ENCODE results near the gene C1orf35. TPM values are rescaled to one million over a fixed set of nuclear protein-coding genes. Genes with fewer than 3 reads are reported as not detected.
A peak's percentile ranks its signal among the peaks of the same experiment; 100 is the strongest.

The C1orf35 gene
- total RNA-seq, 2 donors from 2014 or later: 4.5 to 4.9 TPM

DNA sequence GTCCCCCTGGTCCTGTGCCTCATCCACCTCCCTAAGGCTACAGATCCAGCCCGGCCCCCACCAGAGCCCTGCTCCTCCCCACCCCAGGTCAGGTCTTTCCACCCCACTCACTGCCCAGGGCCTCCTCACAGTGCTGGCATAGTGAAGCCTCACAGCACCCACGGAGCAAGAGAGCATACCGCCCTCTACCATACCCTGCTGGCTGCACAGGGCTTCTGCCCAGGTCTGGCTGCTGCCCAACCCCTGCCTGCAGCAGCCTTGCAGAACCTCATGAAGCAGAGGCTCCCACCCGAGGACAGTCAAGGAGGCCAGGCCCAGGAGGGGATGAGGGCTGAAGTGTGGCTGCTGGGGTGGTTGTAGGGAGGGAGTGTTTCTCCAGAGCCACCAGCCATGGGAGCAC is 40.3 kb downstream of the C1orf35 start:
- H3K9me3 ChIP-seq: no peaks in the 10 kb centered on the region
- H3K36me3 ChIP-seq: no peaks in the 10 kb centered on the region
- no peak overlapping the region for H3K27ac ChIP-seq
- H3K27me3 ChIP-seq: peaks cover 26 to 43% of the 10 kb centered on the region in 2 donors
- TF ChIP-seq CTCF (IDR thresholded peaks at IDR 0.05): no peak
- H3K4me3 ChIP-seq: no peak overlapping the region
- peaks cover 0 to 22% of the 10 kb centered on the region in 2 donors for H3K4me1 ChIP-seq
- DNase-seq (ENCODE audit: low spot score): no peak

DNA sequence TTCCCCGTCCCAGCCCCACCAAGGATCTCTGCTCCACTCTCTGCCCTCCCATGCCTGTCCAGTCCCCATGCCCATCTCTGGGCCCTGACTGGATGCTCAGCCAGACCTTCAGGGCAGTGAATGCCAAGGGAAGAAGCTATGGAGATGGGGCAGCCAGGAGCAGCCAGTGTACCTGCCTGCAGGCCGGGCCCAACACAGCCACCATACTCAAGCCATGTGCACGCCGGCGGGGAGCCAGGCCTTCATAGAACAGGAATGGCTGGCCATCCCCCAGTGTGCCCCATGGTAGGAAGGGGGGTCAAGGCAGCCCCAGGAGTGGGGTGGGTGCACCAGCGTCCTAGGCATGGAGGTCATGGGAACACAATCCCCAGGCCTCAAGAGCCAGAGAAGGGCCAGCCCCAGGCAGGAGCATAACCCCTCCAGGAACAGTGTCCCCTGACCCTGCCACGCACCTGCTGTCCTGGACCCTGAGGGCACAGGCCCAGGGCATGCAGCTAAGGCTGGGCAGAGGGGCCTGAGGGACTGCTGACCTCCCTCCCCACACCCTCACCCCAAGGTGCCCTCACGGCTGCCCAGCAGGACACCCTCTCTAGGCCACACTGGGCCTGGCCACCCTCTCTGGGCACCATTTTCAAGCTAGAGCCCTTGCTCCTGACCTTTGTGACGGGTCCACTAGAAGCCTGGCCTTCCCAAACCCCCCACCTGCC is 40.9 kb downstream of the C1orf35 start:
- no peak overlapping the region for H3K27ac ChIP-seq
- no peak for DNase-seq (ENCODE audit: low spot score)
- H3K36me3 ChIP-seq: no peaks in the 10 kb centered on the region
- no peak for TF ChIP-seq CTCF (IDR thresholded peaks at IDR 0.05)
- H3K9me3 ChIP-seq: no peaks in the 10 kb centered on the region
- peaks cover 0 to 22% of the 10 kb centered on the region in 2 donors for H3K4me1 ChIP-seq
- no peak overlapping the region for H3K4me3 ChIP-seq
- H3K27me3 ChIP-seq: peaks cover 26 to 43% of the 10 kb centered on the region in 2 donors

DNA sequence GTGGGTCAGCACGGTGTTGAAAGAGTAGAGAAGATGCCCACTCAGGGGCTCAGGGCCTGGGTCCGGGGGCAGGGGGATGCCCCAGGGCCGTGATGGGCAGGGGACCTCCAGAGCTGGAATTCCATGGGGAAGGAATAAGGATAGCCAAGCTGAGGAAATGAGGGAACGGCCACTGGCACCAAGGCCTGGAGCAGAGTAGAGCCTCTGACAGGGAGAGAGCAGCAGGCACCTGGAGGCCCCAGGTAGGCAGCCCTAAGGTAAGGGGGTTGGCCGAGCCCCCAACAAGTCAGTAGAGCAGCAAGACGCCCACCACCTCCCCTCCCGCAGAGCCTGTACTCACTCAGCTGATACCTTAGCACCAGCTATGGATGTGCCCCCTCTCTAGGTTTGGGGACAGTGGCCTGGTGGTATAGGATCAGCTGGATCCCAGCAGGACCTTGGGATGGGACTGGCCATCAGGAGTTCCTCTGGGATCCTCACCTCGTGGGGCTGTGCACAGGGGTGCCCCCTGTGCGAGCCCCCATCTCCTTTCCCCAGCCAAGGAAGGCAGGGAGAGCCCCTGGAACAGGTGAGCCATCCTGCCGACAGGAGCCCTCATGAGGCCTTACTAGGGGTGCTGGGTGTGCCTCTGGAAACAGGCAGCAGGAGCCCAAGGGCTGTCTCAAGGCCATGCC is 41.6 kb downstream of the C1orf35 start:
- no peak for DNase-seq (ENCODE audit: low spot score)

GRCh38 chr1:228060458-228061190 is 42.5 kb downstream of the C1orf35 start:
- Histone ChIP-seq H3K4me1 (peaks cover 0 to 22% of the 10 kb centered on the region in 2 donors), H3K27me3 (peaks cover 26 to 40% of the 10 kb centered on the region in 2 donors), H3K27ac (no peak overlapping the region), H3K4me3 (peak overlapping the region in 1 of 2 donors; percentile 17), H3K9me3 (no peaks in the 10 kb centered on the region), H3K36me3 (no peaks in the 10 kb centered on the region)
- TF ChIP-seq CTCF (IDR thresholded peaks at IDR 0.05): no peak
- no peak for DNase-seq (ENCODE audit: low spot score)

More for the DNA sequence above, 41.6 kb downstream of the C1orf35 start:
- no peak for TF ChIP-seq CTCF (IDR thresholded peaks at IDR 0.05)
- H3K36me3 ChIP-seq: no peaks in the 10 kb centered on the region
- H3K4me3 ChIP-seq: no peak overlapping the region
- peaks cover 26 to 43% of the 10 kb centered on the region in 2 donors for H3K27me3 ChIP-seq
- H3K27ac ChIP-seq: no peak overlapping the region
- peaks cover 0 to 22% of the 10 kb centered on the region in 2 donors for H3K4me1 ChIP-seq
- H3K9me3 ChIP-seq: no peaks in the 10 kb centered on the region

DNA sequence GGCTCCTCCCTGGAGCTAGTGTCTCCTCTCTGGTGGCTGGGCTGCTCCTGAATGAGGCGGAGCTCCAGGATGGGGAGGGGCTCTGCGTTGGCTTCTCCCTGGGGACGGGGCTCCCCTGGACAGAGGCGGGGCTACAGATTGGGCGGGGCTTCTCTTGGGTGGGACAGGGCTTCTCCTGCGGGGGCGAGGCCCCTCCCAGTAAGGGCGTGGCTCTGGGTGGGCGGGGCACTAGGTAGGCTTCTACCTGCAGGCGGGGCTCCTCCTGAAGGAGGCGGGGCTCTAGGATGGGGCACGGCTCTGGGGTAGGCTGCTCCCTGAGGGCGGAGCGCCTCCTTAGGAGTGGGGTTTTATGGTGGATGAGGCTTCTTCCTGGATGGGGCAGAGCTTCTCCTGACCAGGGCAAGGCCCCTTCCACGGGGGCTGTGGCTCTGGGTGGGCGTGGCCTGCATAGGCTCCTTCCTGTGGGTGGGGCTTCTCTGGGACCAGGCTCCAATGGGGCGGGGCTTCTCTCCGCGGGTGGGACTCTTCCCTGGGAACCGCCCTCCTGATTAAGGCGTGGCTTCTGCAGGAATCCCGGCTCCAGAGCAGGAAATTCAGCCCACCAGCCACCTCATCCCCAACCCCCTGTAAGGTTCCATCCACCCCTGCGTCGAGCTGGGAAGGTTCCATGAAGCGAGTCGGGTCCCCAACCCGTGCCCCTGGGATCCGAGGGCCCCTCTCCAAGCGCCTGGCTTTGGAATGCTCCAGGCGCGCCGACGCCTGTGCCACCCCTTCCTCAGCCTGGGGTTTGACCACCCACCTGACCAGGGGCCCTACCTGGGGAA is 43.3 kb downstream of the C1orf35 start:
- Histone ChIP-seq H3K36me3 (no peaks in the 10 kb centered on the region), H3K27me3 (peaks cover 26 to 32% of the 10 kb centered on the region in 2 donors), H3K27ac (no peak overlapping the region), H3K4me1 (peaks cover 0 to 22% of the 10 kb centered on the region in 2 donors), H3K9me3 (no peaks in the 10 kb centered on the region), H3K4me3 (peak overlapping the region in 1 of 2 donors; percentile 17)
- DNase-seq (ENCODE audit: low spot score): no peak
- TF ChIP-seq CTCF (IDR thresholded peaks at IDR 0.05): no peak
